PC-9 (cell line): ENCODE results near the gene NDST4.

Experiments used
- CTCF ChIP-seq: fragments of 200-600 bp; sonication (generic); conservative IDR thresholded peaks from 2 replicates; pipeline ENCODE4 v1.6.1; 2017; ENCODE audit warnings: mixed run types, antibody characterized with exemption, mild to moderate bottlenecking, moderate library complexity
- EZH2 ChIP-seq: fragments of 200-600 bp; sonication (generic); IDR thresholded peaks from 2 replicates; pipeline ENCODE4 v1.8.0; 2017; ENCODE audit warnings: antibody characterized with exemption, low read depth

- TF ChIP-seq CTCF (no peak), EZH2 (no peak)
These were observed 113.5 kb downstream of the NDST4 start for GRCh38 chr4:114999880-115000279.
